Measurements from ENCODE around the gene NDUFB2.

DNA sequence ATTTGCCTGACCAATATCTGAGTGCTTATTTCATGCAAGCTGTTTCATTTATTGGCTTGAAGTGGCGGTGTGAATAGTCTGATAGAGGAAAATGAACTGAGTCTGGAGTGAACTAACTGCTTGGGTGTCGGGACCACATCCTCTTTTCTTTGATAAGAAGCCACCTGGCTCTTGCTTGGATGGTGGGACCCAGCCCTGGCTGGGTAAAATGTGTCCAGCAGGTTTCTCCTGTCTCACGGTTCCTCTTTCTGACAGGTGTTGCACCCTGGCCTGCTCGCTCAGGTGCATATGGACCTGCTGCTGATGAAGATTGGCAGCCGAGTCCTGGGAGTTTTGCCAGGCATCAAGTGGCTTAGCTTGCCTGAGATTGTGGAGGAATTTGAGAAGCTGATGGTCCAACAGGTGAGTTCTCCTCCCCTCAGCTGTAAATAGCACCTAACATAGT is 22.1 kb upstream of the NDUFB2 start:
- TF ChIP-seq EZH2 (IDR thresholded peaks at IDR 0.05; ENCODE audit: low read length), result no peak
- TF ChIP-seq, protein P1, sequence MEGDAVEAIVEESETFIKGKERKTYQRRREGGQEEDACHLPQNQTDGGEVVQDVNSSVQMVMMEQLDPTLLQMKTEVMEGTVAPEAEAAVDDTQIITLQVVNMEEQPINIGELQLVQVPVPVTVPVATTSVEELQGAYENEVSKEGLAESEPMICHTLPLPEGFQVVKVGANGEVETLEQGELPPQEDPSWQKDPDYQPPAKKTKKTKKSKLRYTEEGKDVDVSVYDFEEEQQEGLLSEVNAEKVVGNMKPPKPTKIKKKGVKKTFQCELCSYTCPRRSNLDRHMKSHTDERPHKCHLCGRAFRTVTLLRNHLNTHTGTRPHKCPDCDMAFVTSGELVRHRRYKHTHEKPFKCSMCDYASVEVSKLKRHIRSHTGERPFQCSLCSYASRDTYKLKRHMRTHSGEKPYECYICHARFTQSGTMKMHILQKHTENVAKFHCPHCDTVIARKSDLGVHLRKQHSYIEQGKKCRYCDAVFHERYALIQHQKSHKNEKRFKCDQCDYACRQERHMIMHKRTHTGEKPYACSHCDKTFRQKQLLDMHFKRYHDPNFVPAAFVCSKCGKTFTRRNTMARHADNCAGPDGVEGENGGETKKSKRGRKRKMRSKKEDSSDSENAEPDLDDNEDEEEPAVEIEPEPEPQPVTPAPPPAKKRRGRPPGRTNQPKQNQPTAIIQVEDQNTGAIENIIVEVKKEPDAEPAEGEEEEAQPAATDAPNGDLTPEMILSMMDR (optimal IDR thresholded peaks at IDR 0.05 in 1 of 3, IDR thresholded peaks at IDR 0.05 in 1 of 3, conservative IDR thresholded peaks at IDR 0.05 in 1 of 3; ENCODE audit: extremely low read depth in 1 of 3, insufficient read depth in 2 of 3, low read length in 3 of 3), result no peak

Measured in keratinocyte (primary cell).